ENCODE data around the gene ANKRD9.
"Not testable (repeated sequence)": the region's sequence is repeated elsewhere in the genome, so short reads cannot be mapped to it uniquely, and the experiment has no call there.

Gene ANKRD9

GRCh38 chr14:102509746-102510615 is at the start of gene ANKRD9:
ANKRD9 (minus strand) TSS chr14:102509776; CDS start chr14:102507889, 1,887 bp downstream.
- peak; percentile 85 for DNase-seq (ENCODE audit: low read depth)

GRCh38 chr14:102558556-102558955 is 49.0 kb upstream of the ANKRD9 start:
- no peak for DNase-seq (ENCODE audit: low read depth)

- DNase-seq (ENCODE audit: low read depth): no peak
Measured at GRCh38 chr14:102557434-102558226, 48.1 kb upstream of the ANKRD9 start.

- no peak for DNase-seq (ENCODE audit: low read depth)
Measured at GRCh38 chr14:102556098-102556677, 46.6 kb upstream of the ANKRD9 start.

- no peak for DNase-seq (ENCODE audit: low read depth)
Measured at GRCh38 chr14:102554821-102555819, 45.5 kb upstream of the ANKRD9 start.

GRCh38 chr14:102551995-102552705 is 42.6 kb upstream of the ANKRD9 start:
- peak; percentile 76 for DNase-seq (ENCODE audit: low read depth)

- DNase-seq (ENCODE audit: low read depth): not testable (repeated sequence)
Measured at GRCh38 chr14:102550927-102551401, 41.4 kb upstream of the ANKRD9 start.

GRCh38 chr14:102548616-102549240 is 39.2 kb upstream of the ANKRD9 start:
- no peak for DNase-seq (ENCODE audit: low read depth)

GRCh38 chr14:102545461-102546265 is 36.1 kb upstream of the ANKRD9 start:
- DNase-seq (ENCODE audit: low read depth): peak; percentile 65

GRCh38 chr14:102544747-102545460 is 35.3 kb upstream of the ANKRD9 start:
- no peak for DNase-seq (ENCODE audit: low read depth)

- DNase-seq (ENCODE audit: low read depth): no peak
Measured at GRCh38 chr14:102544046-102544746, 34.6 kb upstream of the ANKRD9 start.

GRCh38 chr14:102541771-102542170 is 32.2 kb upstream of the ANKRD9 start:
- no peak for DNase-seq (ENCODE audit: low read depth)

GRCh38 chr14:102541029-102541491 is 31.5 kb upstream of the ANKRD9 start:
- DNase-seq (ENCODE audit: low read depth): not testable (repeated sequence)

GRCh38 chr14:102540315-102541028 is 30.9 kb upstream of the ANKRD9 start:
- peak; percentile 57 for DNase-seq (ENCODE audit: low read depth)

- DNase-seq (ENCODE audit: low read depth): peak; percentile 71
Measured at GRCh38 chr14:102539544-102540314, 30.2 kb upstream of the ANKRD9 start.
